Vagina (tissue), 2 donors: ENCODE measurements around the gene ETV7.

ENCODE experiments used
- CTCF ChIP-seq, 3 experiments: fragments of 450-650 bp in 2 of 3; fragments of 200-600 bp in 1 of 3; sonication (generic) in 1 of 3; IDR thresholded peaks; one replicate each; pipeline ENCODE4 v1.5.1; 2017 to 2019; ENCODE audit warnings: antibody characterized with exemption in 3 of 3, mild to moderate bottlenecking in 2 of 3, moderate library complexity in 2 of 3
- POLR2AphosphoS5 ChIP-seq, 2 donors: sonication (generic); formaldehyde crosslinking; IDR thresholded peaks; one replicate each; pipeline ENCODE4 v1.9.0; 2017; ENCODE audit warnings: antibody characterized with exemption in 2 of 2, mild to moderate bottlenecking in 2 of 2, low read depth in 1 of 2; ENCODE audit not compliant: insufficient read depth in 1 of 2

- no peak for TF ChIP-seq CTCF (IDR thresholded peaks at IDR 0.05)
- TF ChIP-seq POLR2AphosphoS5 (IDR thresholded peaks at IDR 0.05; ENCODE audit: insufficient read depth in 1 of 2, low read depth in 1 of 2), result no peak
These were observed 35.2 kb upstream of the ETV7 start for GRCh38 chr6:36422714-36423100.
